ENCODE data around the gene SMTNL1. TPM values are rescaled to one million over a fixed set of nuclear protein-coding genes. Genes with fewer than 3 reads are reported as not detected.

The SMTNL1 gene
- total RNA-seq, 2 donors from 2014 or later: not detected

DNA sequence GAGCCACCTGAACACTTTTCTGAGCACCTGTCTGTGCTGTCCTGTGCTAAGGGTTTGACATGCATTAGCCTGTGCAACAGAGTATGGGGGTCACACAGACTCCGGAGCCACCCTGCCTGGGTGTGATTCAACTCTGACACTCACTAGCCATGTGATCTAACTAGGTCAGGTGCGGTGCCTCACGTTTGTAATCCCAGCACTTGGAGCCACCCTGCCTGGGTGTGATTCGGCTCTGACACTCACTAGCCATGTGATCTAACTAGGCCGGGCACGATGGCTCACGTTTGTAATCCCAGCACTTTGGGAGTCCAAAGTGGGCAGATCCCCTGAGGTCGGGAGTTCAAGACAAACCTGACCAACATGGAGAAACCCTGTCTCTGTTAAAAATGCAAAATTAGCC is 18.6 kb downstream of the SMTNL1 start:
- ATAC-seq (no peak), DNase-seq (no peak)
- WGBS, 2 donors: 81 to 87% methylated on average over 4 to 8 of the region's 8 CpGs
- TF ChIP-seq, protein P1, sequence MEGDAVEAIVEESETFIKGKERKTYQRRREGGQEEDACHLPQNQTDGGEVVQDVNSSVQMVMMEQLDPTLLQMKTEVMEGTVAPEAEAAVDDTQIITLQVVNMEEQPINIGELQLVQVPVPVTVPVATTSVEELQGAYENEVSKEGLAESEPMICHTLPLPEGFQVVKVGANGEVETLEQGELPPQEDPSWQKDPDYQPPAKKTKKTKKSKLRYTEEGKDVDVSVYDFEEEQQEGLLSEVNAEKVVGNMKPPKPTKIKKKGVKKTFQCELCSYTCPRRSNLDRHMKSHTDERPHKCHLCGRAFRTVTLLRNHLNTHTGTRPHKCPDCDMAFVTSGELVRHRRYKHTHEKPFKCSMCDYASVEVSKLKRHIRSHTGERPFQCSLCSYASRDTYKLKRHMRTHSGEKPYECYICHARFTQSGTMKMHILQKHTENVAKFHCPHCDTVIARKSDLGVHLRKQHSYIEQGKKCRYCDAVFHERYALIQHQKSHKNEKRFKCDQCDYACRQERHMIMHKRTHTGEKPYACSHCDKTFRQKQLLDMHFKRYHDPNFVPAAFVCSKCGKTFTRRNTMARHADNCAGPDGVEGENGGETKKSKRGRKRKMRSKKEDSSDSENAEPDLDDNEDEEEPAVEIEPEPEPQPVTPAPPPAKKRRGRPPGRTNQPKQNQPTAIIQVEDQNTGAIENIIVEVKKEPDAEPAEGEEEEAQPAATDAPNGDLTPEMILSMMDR (IDR thresholded peaks at IDR 0.05): no peak
- no peak for TF ChIP-seq POLR2A (IDR thresholded peaks at IDR 0.05)
- Histone ChIP-seq H3K27ac (no peak overlapping the region), H3K27me3 (no peaks in the 10 kb centered on the region), H3K4me3 (no peak overlapping the region), H3K36me3 (replicated peaks in 1 of 2; ENCODE audit: insufficient read depth in 1 of 2, low read depth in 2 of 2) (peaks cover 0 to 14% of the 10 kb centered on the region in 2 donors), H3K9me3 (no peaks in the 10 kb centered on the region), H3K4me1 (peaks cover 16% of the 10 kb centered on the region)
- intact Hi-C loops (cut with DNase I): no loop called here

DNA sequence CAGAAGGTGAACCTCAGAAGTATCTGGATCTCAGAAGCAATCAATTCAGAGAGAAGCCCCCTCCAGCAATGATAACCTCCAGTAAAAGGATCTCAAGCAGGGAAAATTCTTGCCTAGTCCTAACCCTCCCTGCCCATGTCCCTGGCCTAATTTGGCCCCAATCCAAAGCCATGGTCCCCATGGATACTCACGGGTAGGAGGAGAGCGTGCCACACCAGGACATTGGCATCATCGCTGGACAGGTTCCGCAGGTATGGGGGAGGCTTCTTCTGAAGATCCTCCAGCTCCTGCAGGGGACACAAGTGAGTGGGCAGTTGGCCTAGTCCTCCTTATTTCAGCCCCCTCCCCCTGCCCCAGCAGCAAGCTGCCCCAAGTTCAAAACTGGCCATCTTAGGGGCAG is 22.8 kb downstream of the SMTNL1 start:
- DNase-seq (peak in 2 of 4 donors; percentile 15 to 26), ATAC-seq (no peak)
- 75 to 100% methylated on average over 2 to 4 of the region's 4 CpGs for WGBS, 2 donors
- intact Hi-C loops (cut with DNase I): no loop called here
- Histone ChIP-seq H3K4me1 (no peaks in the 10 kb centered on the region), H3K9me3 (no peaks in the 10 kb centered on the region), H3K27me3 (no peaks in the 10 kb centered on the region), H3K27ac (no peak overlapping the region), H3K4me3 (no peak overlapping the region), H3K36me3 (replicated peaks in 1 of 2; ENCODE audit: insufficient read depth in 1 of 2, low read depth in 2 of 2) (peaks cover 0 to 2% of the 10 kb centered on the region in 2 donors)
- no peak for TF ChIP-seq POLR2A (IDR thresholded peaks at IDR 0.05)

DNA sequence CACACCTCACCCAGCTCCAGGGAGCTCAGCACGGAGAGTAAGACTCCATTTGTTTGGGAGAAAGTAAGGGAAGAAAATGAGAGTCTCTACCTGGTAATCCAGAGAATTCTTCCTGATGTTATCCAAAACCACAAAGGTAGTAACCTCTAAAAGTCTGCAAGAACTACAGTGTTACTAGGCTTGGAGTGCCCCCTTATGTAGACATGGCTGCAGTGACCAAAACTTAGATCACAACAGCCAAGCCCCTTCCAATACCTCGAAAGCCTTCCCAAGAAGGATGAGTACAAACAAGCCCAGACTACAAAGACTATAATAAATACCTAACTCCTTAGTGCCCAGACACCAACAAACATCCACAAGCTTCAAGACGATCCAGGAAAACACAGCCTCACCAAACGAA is 25.2 kb downstream of the SMTNL1 start:
- TF ChIP-seq POLR2A (IDR thresholded peaks at IDR 0.05): no peak
- TF ChIP-seq, protein P1 (IDR thresholded peaks at IDR 0.05): no peak
- intact Hi-C loops (cut with DNase I): no loop called here
- WGBS, 2 donors: 68 to 78% methylated on average over 4 of the region's 4 CpGs

DNA sequence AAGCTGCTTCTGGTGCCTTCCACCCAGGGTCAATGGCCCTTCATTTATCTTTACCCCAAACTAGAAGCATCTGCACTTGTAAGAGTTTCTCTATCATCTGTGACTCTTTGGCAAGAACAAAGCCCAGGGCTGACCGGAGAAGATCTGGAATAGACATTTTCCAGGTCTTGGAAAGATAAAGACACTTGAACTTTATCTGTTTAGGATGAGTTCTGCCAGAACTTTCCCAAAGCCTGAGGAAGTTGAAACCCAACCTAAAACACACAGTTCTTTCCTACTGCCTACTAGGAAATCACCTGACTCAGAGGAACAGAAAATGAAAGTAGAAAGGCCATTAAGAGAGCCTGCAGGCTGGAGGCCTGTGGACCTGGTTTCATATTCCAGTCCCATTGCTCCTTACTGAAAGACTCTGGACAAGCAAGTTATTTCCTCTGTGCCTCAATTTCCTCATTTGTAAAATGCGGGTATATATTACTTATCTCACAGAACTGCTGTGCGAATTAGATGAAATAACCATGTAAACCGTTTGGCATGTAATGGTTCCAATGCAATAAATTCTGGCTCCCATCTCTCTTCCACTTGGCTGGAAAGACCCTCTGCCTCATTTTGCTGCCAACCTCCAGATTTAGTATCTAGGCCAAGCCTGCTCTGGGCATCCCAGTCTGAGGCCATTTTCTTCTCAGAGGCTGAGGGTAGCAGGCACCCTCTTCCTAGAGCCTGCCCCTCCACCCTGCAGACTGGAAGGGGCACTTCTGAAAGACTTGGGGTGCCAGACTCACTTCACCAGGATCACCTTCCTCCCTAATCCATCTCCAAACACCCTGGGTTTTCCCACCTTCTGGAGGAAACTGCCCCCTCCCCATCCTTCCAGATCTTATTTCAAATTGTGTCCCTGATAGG is 28.9 kb downstream of the SMTNL1 start:
- TF ChIP-seq, protein P1 (IDR thresholded peaks at IDR 0.05): no peak
- peak in 1 of 3 donors; percentile 9 for TF ChIP-seq POLR2A (IDR thresholded peaks at IDR 0.05)
- WGBS, 2 donors: 68 to 74% methylated on average over 4 of the region's 4 CpGs
- peak overlapping the region; percentile 28 to 81 (median 64) for H3K27ac ChIP-seq
- ATAC-seq (peak; percentile 56), DNase-seq (peak in 2 of 4 donors; percentile 43 to 48)
- intact Hi-C loops (cut with DNase I): no loop called here
- peaks cover 19% of the 10 kb centered on the region for H3K4me1 ChIP-seq
- H3K27me3 ChIP-seq: no peaks in the 10 kb centered on the region
- no peaks in the 10 kb centered on the region for H3K9me3 ChIP-seq
- H3K36me3 ChIP-seq (replicated peaks in 1 of 2; ENCODE audit: insufficient read depth in 1 of 2, low read depth in 2 of 2): no peaks in the 10 kb centered on the region
- H3K4me3 ChIP-seq: peak overlapping the region in 1 of 2 donors; percentile 81

More for the DNA sequence above, 25.2 kb downstream of the SMTNL1 start:
- ATAC-seq (no peak), DNase-seq (no peak)
- Histone ChIP-seq H3K27ac (no peak overlapping the region), H3K4me3 (no peak overlapping the region), H3K36me3 (replicated peaks in 1 of 2; ENCODE audit: insufficient read depth in 1 of 2, low read depth in 2 of 2) (peaks cover 0 to 2% of the 10 kb centered on the region in 2 donors), H3K9me3 (no peaks in the 10 kb centered on the region), H3K4me1 (peaks cover 13% of the 10 kb centered on the region), H3K27me3 (no peaks in the 10 kb centered on the region)

DNA sequence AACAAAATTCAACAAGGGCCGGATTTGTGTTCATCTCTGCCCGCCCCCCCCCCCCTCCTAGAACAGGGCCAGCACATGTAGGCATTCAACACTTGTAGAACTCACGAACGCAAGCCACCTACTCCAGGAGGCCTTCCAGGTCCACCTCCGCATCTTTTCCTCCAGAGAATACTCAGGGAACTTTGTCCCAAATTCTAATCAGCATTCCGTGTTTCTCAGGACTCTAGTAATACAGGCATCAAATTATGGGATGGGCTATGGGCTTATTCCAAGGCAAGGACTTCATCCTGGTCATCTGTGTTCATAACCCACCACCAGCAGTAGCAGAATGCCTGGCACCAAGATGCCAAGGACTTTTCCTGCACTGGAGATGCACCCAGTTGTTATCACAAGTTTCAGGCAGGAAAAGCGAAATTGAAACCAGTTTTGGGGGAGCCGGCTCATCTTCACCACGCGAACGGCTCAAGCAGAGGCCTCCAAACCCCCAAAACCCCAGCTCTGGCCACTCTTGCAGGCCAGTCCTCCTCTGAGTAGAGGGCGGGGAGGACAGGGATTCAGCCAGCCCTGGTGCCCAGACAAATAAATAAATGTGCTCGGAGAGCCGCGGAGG is 29.6 kb downstream of the SMTNL1 start:
- TF ChIP-seq, protein P1 (IDR thresholded peaks at IDR 0.05): no peak
- no peak for TF ChIP-seq POLR2A (IDR thresholded peaks at IDR 0.05)
- Histone ChIP-seq H3K27me3 (no peaks in the 10 kb centered on the region), H3K27ac (peak overlapping the region; percentile 45 to 81 (median 64)), H3K9me3 (no peaks in the 10 kb centered on the region), H3K36me3 (replicated peaks in 1 of 2; ENCODE audit: insufficient read depth in 1 of 2, low read depth in 2 of 2) (no peaks in the 10 kb centered on the region), H3K4me1 (peaks cover 19% of the 10 kb centered on the region), H3K4me3 (peak overlapping the region; percentile 81 to 92)
- intact Hi-C loops (cut with DNase I): no loop called here
- ATAC-seq (no peak), DNase-seq (no peak)
- WGBS, 2 donors: 20 to 30% methylated on average over 10 to 14 of the region's 15 CpGs

Data from body of pancreas (tissue), 4 donors.